ENCODE results near the gene DOK3. TPM values are rescaled to one million over a fixed set of nuclear protein-coding genes. Genes with fewer than 3 reads are reported as not detected.

Gene DOK3
- total and polyA plus RNA-seq, 2 of the 13 experiments (the other 11 are each of a cell fraction or from before 2014, with no cell fraction given), result 1.4 to 1.5 TPM

DNA sequence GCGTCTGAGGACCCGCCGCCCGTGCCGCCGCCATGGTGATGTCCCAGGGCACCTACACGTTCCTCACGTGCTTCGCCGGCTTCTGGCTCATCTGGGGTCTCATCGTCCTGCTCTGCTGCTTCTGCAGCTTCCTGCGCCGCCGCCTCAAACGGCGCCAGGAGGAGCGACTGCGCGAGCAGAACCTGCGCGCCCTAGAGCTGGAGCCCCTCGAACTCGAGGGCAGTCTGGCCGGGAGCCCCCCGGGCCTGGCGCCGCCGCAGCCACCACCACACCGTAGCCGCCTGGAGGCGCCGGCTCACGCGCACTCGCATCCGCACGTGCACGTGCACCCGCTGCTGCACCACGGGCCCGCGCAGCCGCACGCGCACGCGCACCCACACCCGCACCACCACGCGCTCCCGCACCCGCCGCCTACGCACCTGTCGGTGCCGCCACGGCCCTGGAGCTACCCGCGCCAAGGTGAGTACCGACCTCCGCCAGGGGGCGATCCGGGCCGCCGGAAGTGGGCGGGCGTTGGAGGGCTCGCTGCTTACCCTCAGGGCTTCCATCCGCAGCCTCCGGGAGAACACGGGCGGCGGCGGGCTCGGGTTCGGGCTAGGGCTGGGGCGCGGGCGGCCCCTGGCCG lies 54.5 kb downstream of the DOK3 start (continued):
- 0 out of 2 replicates have a peak, but pooled peaks have one; percentile 29 for TF ChIP-seq FIP1L1 (IDR thresholded peaks at IDR 0.05; ENCODE audit: borderline replicate concordance, insufficient read depth, low read depth, low read length)
- no peak for TF ChIP-seq ZNF264 (CRISPR knock-in tag; IDR thresholded peaks at IDR 0.05)
- no peak for TF ChIP-seq KIAA2018 (CRISPR knock-in tag; IDR thresholded peaks at IDR 0.05; ENCODE audit: borderline replicate concordance)
- TF ChIP-seq, protein P1, sequence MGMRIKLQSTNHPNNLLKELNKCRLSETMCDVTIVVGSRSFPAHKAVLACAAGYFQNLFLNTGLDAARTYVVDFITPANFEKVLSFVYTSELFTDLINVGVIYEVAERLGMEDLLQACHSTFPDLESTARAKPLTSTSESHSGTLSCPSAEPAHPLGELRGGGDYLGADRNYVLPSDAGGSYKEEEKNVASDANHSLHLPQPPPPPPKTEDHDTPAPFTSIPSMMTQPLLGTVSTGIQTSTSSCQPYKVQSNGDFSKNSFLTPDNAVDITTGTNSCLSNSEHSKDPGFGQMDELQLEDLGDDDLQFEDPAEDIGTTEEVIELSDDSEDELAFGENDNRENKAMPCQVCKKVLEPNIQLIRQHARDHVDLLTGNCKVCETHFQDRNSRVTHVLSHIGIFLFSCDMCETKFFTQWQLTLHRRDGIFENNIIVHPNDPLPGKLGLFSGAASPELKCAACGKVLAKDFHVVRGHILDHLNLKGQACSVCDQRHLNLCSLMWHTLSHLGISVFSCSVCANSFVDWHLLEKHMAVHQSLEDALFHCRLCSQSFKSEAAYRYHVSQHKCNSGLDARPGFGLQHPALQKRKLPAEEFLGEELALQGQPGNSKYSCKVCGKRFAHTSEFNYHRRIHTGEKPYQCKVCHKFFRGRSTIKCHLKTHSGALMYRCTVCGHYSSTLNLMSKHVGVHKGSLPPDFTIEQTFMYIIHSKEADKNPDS (CRISPR knock-in tag; IDR thresholded peaks at IDR 0.05), result no peak
- TF ChIP-seq ZNF496 (CRISPR knock-in tag; IDR thresholded peaks at IDR 0.05; ENCODE audit: insufficient replicate concordance), result no peak
- TF ChIP-seq ZNF607 (CRISPR knock-in tag; IDR thresholded peaks at IDR 0.05; ENCODE audit: borderline replicate concordance), result peak; percentile 94
- TF ChIP-seq NFYB (CRISPR knock-in tag; IDR thresholded peaks at IDR 0.05), result no peak
- no peak for TF ChIP-seq SMC3 (IDR thresholded peaks at IDR 0.05; ENCODE audit: low read length)
- no peak for TF ChIP-seq ZNF329 (CRISPR knock-in tag; IDR thresholded peaks at IDR 0.05; ENCODE audit: low read depth)
- no peak for TF ChIP-seq HOXA7 (CRISPR knock-in tag; IDR thresholded peaks at IDR 0.05)
- TF ChIP-seq TEAD2 (CRISPR knock-in tag; IDR thresholded peaks at IDR 0.05), result no peak
- TF ChIP-seq ZXDC (CRISPR knock-in tag; IDR thresholded peaks at IDR 0.05), result no peak
- TF ChIP-seq KDM6A (CRISPR knock-in tag; IDR thresholded peaks at IDR 0.05; ENCODE audit: low read depth), result no peak
- peak; percentile 23 for TF ChIP-seq ASH2L (IDR thresholded peaks at IDR 0.05; ENCODE audit: insufficient read length, low read depth, low read length)
